ENCODE measurements around the gene CYP3A7.
"Not testable (repeated sequence)": the region's sequence is repeated elsewhere in the genome, so short reads cannot be mapped to it uniquely, and the experiment has no call there.

The CYP3A7 gene

DNA sequence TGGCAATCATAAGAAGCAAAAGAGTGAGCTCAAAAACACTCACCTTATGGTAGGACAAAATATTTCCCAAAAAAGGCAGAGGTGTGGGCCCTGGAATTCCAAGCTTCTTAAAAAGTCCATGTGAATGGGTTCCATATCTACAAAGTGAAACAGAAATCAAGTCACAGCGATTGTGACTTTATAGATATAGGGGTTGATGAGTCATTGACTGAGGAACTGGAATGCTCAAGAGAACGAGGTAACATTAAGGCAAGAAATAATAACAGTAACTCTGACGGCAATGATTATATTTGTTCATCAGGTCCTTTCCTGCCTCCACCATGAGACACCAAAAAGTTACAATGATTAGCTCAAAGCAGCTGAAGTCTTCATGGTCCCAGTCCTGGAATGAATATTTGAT, 45.0 kb upstream of the CYP3A7 start:
- Histone ChIP-seq H3K4me1 (ENCODE audit: low read depth, poor library complexity, severe bottlenecking) (no peaks in the 10 kb centered on the region), H3K9ac (no peak overlapping the region), H3K4me2 (no peak overlapping the region), H3K27ac (no peak overlapping the region), H4K20me1 (ENCODE audit: insufficient read depth) (no peaks in the 10 kb centered on the region), H2AFZ (ENCODE audit: low read depth) (no peak overlapping the region), H3K4me3 (IDR thresholded peaks at IDR 0.05; ENCODE audit: insufficient read depth, low read depth, low read length) (no peak overlapping the region), H3K27me3 (ENCODE audit: insufficient read depth, low read depth) (no peaks in the 10 kb centered on the region), H3K36me3 (ENCODE audit: insufficient read depth) (no peaks in the 10 kb centered on the region), H3K79me2 (ENCODE audit: insufficient read depth, low read depth) (no peaks in the 10 kb centered on the region)
- TF ChIP-seq, protein P1, sequence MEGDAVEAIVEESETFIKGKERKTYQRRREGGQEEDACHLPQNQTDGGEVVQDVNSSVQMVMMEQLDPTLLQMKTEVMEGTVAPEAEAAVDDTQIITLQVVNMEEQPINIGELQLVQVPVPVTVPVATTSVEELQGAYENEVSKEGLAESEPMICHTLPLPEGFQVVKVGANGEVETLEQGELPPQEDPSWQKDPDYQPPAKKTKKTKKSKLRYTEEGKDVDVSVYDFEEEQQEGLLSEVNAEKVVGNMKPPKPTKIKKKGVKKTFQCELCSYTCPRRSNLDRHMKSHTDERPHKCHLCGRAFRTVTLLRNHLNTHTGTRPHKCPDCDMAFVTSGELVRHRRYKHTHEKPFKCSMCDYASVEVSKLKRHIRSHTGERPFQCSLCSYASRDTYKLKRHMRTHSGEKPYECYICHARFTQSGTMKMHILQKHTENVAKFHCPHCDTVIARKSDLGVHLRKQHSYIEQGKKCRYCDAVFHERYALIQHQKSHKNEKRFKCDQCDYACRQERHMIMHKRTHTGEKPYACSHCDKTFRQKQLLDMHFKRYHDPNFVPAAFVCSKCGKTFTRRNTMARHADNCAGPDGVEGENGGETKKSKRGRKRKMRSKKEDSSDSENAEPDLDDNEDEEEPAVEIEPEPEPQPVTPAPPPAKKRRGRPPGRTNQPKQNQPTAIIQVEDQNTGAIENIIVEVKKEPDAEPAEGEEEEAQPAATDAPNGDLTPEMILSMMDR (conservative IDR thresholded peaks at IDR 0.05; ENCODE audit: low read depth, low read length) = no peak

DNA sequence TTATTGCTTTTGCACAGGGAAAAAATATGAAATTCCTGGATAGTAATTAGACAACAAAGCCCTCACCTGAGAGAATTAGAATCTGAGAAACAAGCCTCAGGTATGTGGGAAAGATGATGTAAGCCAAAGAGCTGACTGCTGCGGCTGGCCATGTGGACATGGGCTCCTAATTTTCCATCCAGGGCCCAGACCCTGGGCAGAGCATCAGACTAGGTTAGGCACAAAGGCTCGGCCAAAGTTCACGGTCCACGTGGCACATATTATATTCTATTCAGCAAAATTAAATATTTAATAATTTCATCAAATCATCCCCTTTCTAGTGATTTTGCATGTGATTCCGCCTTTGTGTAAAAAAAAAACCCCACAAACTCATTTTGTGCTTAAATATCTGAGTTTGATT, 43.9 kb upstream of the CYP3A7 start:
- Histone ChIP-seq H3K4me2 (no peak overlapping the region), H3K9ac (no peak overlapping the region), H3K4me1 (ENCODE audit: low read depth, poor library complexity, severe bottlenecking) (no peaks in the 10 kb centered on the region), H3K4me3 (IDR thresholded peaks at IDR 0.05; ENCODE audit: insufficient read depth, low read depth, low read length) (no peak overlapping the region), H3K79me2 (ENCODE audit: insufficient read depth, low read depth) (no peaks in the 10 kb centered on the region), H2AFZ (ENCODE audit: low read depth) (no peak overlapping the region), H3K36me3 (ENCODE audit: insufficient read depth) (no peaks in the 10 kb centered on the region), H3K27me3 (ENCODE audit: insufficient read depth, low read depth) (no peaks in the 10 kb centered on the region), H4K20me1 (ENCODE audit: insufficient read depth) (no peaks in the 10 kb centered on the region), H3K27ac (no peak overlapping the region)
- TF ChIP-seq, protein P1 (conservative IDR thresholded peaks at IDR 0.05; ENCODE audit: low read depth, low read length) = no peak

DNA sequence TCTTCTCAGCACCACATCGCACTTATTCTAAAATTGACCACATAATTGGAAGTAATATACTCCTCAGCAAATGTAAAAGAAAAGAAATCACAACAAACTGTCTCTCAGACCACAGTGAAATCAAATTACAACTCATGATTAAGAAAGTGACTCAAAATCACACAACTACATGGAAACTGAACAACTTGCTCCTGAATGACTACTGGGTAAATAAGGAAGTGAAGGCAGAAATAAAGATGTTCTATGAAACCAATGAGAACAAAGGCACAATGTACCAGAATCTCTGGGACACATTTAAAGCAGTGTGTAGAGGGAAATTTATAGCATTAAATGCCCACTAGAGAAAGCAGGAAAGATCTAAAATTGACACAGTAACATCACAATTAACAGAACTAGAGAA, 38.4 kb upstream of the CYP3A7 start:
- H3K9ac ChIP-seq; H3K79me2 ChIP-seq (ENCODE audit: insufficient read depth, low read depth); H3K27ac ChIP-seq; H3K4me3 ChIP-seq (IDR thresholded peaks at IDR 0.05; ENCODE audit: insufficient read depth, low read depth, low read length); H4K20me1 ChIP-seq (ENCODE audit: insufficient read depth); H3K36me3 ChIP-seq (ENCODE audit: insufficient read depth); H3K27me3 ChIP-seq (ENCODE audit: insufficient read depth, low read depth); H2AFZ ChIP-seq (ENCODE audit: low read depth); H3K4me2 ChIP-seq; H3K4me1 ChIP-seq (ENCODE audit: low read depth, poor library complexity, severe bottlenecking): not testable (repeated sequence)

DNA sequence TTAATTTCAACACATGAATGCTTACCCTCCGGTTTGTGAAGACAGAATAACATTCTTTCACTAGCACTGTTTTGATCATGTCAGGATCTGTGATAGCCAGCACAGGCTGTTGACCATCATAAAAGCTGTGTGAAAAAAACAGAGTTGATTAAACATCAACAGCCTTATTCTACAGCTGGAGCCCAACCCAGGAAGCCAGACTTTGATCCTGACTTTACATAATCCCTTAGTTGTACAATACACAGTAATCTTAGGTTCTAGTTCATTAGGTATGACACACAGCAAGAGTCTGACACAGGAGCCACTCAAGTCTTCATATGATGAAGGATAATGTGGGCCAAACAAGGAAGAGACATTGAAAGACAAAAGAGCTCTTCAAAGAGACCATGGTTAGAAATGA, 37.6 kb upstream of the CYP3A7 start:
- H4K20me1 ChIP-seq (ENCODE audit: insufficient read depth) = no peaks in the 10 kb centered on the region
- TF ChIP-seq, protein P1 (conservative IDR thresholded peaks at IDR 0.05; ENCODE audit: low read depth, low read length) = no peak
- H3K36me3 ChIP-seq (ENCODE audit: insufficient read depth) = no peaks in the 10 kb centered on the region
- no peak overlapping the region for H2AFZ ChIP-seq (ENCODE audit: low read depth)
- H3K27me3 ChIP-seq (ENCODE audit: insufficient read depth, low read depth) = no peaks in the 10 kb centered on the region
- no peaks in the 10 kb centered on the region for H3K4me1 ChIP-seq (ENCODE audit: low read depth, poor library complexity, severe bottlenecking)
- no peak overlapping the region for H3K27ac ChIP-seq
- no peak overlapping the region; the same call in 1 of the 2 replicates for H3K9ac ChIP-seq
- no peak overlapping the region for H3K4me2 ChIP-seq
- no peak overlapping the region for H3K4me3 ChIP-seq (IDR thresholded peaks at IDR 0.05; ENCODE audit: insufficient read depth, low read depth, low read length)
- H3K79me2 ChIP-seq (ENCODE audit: insufficient read depth, low read depth) = no peaks in the 10 kb centered on the region

DNA sequence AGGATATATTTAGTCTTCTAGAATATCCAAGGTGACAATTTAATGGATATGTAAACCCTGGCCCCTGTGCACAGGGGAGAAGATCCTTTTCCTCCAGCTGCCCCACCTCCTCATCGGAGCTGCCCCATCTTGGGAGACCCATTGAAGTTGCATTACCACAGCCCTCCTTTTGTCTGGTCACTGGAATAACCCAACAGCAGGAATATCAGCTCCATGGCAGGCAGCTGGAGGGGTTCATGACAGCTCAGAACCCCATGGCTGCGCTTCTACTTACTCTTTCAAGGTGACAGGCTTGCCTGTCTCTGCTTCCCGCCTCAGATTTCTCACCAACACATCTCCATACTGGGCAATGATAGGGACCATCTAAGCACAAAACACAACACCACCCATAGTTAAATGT, 34.5 kb upstream of the CYP3A7 start:
- H3K36me3 ChIP-seq (ENCODE audit: insufficient read depth); H2AFZ ChIP-seq (ENCODE audit: low read depth); H3K27ac ChIP-seq; H3K9ac ChIP-seq; H4K20me1 ChIP-seq (ENCODE audit: insufficient read depth); H3K27me3 ChIP-seq (ENCODE audit: insufficient read depth, low read depth); H3K79me2 ChIP-seq (ENCODE audit: insufficient read depth, low read depth); H3K4me1 ChIP-seq (ENCODE audit: low read depth, poor library complexity, severe bottlenecking); H3K4me2 ChIP-seq; H3K4me3 ChIP-seq (IDR thresholded peaks at IDR 0.05; ENCODE audit: insufficient read depth, low read depth, low read length): not testable (repeated sequence)
